ENCODE results near the gene RUNX3. TPM values are rescaled to one million over a fixed set of nuclear protein-coding genes. Genes with fewer than 3 reads are reported as not detected.

The RUNX3 gene
- polyA plus RNA-seq, 1 of the 3 experiments (the other 2 are of a cell fraction) = not detected

DNA sequence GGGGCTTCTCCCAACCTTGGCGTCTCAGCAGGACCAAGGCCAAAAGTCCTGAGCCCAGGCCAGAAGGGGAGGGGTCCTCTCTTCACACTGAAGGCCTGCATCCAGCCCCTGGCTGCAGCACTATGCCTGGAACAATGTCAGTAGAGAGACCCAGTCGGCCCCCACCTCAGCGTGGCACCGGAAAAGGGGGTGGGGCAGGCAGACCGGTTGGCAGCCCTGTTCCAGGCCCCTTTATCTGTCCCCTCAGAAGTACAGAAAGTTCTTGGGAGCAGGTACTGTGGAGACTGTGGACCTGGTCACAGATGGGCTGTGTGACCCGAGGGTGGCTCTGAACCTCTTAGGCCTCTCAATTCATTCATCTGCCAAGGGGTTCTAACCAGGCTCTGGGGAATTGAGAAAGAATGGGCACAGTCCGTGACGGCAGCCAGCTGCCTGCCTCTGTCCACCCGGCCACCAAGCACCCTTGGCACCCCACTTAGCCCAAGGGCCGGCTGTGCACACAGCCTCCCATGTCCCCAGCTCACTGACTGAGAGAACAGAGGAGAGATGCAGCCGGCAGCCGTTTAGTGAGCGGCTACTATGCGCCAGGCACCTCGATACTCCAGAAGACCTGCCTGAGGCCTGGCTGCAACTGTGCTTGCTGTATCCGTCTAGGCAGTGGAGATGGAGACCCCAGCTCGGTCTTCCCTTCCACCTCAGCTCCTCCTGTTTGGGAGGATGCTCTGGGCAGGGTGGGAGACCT is 23.9 kb downstream of the RUNX3 start:
- no peak for DNase-seq
- Histone ChIP-seq H3K27ac (ENCODE audit: low read depth in 2 of 2, low read length in 1 of 2) (no peak overlapping the region), H3K36me3 (replicated peaks in 1 of 2; ENCODE audit: control insufficient read depth in 1 of 2, insufficient read depth in 2 of 2, low read length in 1 of 2) (no peaks in the 10 kb centered on the region), H3K79me2 (ENCODE audit: insufficient read depth) (no peaks in the 10 kb centered on the region), H3K9me3 (no peaks in the 10 kb centered on the region), H3K4me3 (ENCODE audit: low read depth in 2 of 2, low read length in 1 of 2) (no peak overlapping the region), H3K27me3 (ENCODE audit: insufficient read depth) (no peaks in the 10 kb centered on the region; the same call in 1 of the 2 replicates), H2AFZ (ENCODE audit: low read depth) (no peak overlapping the region), H4K20me1 (ENCODE audit: insufficient read depth) (no peaks in the 10 kb centered on the region), H3F3A (replicated peaks; ENCODE audit: insufficient read depth) (no peaks in the 10 kb centered on the region), H3K9ac (no peak overlapping the region), H3K9me2 (no peaks in the 10 kb centered on the region), H3K4me1 (ENCODE audit: control insufficient read depth in 1 of 2, insufficient read depth in 2 of 2, low read depth in 1 of 2, low read length in 1 of 2) (no peaks in the 10 kb centered on the region), H3K4me2 (no peak overlapping the region)
- POLR2A ChIA-PET = no interaction called here
- CTCF ChIA-PET = interaction anchor here (1.1 to 1.4 kb wide), 2 partner anchors 8 to 58 kb away, joined by 3 to 5 read pairs; no protein-coding TSS in a partner anchor
- 70% methylated on average over 11 of the region's 17 CpGs for WGBS (ENCODE audit: low lambda C conversion rate)
- no peak for TF ChIP-seq JUND (IDR thresholded peaks at IDR 0.05)
- no peak for TF ChIP-seq RAD21 (IDR thresholded peaks at IDR 0.05; ENCODE audit: low read length)
- no peak for TF ChIP-seq FOXJ3 (CRISPR knock-in tag; IDR thresholded peaks at IDR 0.05)
- no peak for TF ChIP-seq EP300 (IDR thresholded peaks at IDR 0.05; ENCODE audit: borderline replicate concordance in 1 of 2, low read depth in 1 of 2, low read length in 1 of 2)
- TF ChIP-seq, protein P1, sequence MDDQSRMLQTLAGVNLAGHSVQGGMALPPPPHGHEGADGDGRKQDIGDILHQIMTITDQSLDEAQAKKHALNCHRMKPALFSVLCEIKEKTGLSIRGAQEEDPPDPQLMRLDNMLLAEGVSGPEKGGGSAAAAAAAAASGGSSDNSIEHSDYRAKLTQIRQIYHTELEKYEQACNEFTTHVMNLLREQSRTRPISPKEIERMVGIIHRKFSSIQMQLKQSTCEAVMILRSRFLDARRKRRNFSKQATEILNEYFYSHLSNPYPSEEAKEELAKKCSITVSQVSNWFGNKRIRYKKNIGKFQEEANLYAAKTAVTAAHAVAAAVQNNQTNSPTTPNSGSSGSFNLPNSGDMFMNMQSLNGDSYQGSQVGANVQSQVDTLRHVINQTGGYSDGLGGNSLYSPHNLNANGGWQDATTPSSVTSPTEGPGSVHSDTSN (IDR thresholded peaks at IDR 0.05) = no peak
- TF ChIP-seq RFX5 (IDR thresholded peaks at IDR 0.05; ENCODE audit: low read length) = no peak
- no peak for TF ChIP-seq SMC3 (IDR thresholded peaks at IDR 0.05; ENCODE audit: low read depth, low read length)
- no peak for TF ChIP-seq RXRA (IDR thresholded peaks at IDR 0.05; ENCODE audit: borderline replicate concordance, low read depth)
- TF ChIP-seq NRF1 (IDR thresholded peaks at IDR 0.05; ENCODE audit: low read depth, low read length) = no peak
- no peak for TF ChIP-seq RCOR1 (IDR thresholded peaks at IDR 0.05; ENCODE audit: low read length)

DNA sequence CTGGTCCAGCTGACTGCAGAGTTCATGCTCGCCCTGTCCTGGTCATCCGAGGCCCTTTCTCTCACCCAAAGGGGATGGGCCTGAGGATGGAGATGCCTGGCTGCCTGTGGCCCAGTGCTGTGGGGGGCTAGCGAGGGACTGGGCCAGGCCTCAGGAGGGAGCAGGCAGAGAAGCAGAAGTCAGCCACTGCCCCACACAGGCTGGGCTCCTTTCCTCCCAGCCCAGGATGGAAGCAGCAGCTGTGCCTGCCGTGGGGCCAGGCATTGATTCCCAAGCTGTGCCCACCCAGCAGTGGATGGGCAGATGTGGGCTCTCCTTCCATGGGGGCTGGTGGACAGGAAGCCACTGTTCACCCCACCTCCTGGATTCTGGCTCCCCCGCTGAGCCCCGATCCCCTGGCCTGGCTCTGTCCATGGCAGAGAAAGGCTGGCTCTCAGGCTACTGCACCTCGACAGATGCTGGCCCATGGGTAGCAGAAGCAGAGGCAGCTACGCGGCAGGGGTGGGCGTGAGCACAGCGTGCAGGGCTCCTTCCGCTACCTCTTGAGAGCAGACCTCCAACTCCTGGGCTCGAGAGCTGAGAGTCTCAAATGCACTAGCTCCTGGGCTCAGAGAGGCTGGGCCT is 24.6 kb downstream of the RUNX3 start:
- no peaks in the 10 kb centered on the region for H3K9me3 ChIP-seq
- no peaks in the 10 kb centered on the region for H3K9me2 ChIP-seq
- no peaks in the 10 kb centered on the region; the same call in 1 of the 2 replicates for H3K27me3 ChIP-seq (ENCODE audit: insufficient read depth)
- no peak overlapping the region for H3K4me2 ChIP-seq
- CTCF ChIA-PET = interaction anchor here (1.1 to 1.4 kb wide), 2 partner anchors 8 to 57 kb away, joined by 3 to 5 read pairs; no protein-coding TSS in a partner anchor
- H3K36me3 ChIP-seq (replicated peaks in 1 of 2; ENCODE audit: control insufficient read depth in 1 of 2, insufficient read depth in 2 of 2, low read length in 1 of 2) = no peaks in the 10 kb centered on the region
- no peak overlapping the region for H2AFZ ChIP-seq (ENCODE audit: low read depth)
- no peaks in the 10 kb centered on the region for H3K79me2 ChIP-seq (ENCODE audit: insufficient read depth)
- POLR2A ChIA-PET = no interaction called here
- no peak for DNase-seq
- H3K4me1 ChIP-seq (ENCODE audit: control insufficient read depth in 1 of 2, insufficient read depth in 2 of 2, low read depth in 1 of 2, low read length in 1 of 2) = no peaks in the 10 kb centered on the region
- H3F3A ChIP-seq (replicated peaks; ENCODE audit: insufficient read depth) = no peaks in the 10 kb centered on the region
- no peak overlapping the region for H3K9ac ChIP-seq
- 81% methylated on average over 3 of the region's 13 CpGs for WGBS (ENCODE audit: low lambda C conversion rate)
- H3K27ac ChIP-seq (ENCODE audit: low read depth in 2 of 2, low read length in 1 of 2) = no peak overlapping the region
- no peaks in the 10 kb centered on the region for H4K20me1 ChIP-seq (ENCODE audit: insufficient read depth)
- no peak overlapping the region for H3K4me3 ChIP-seq (ENCODE audit: low read depth in 2 of 2, low read length in 1 of 2)
- TF ChIP-seq, protein P2, sequence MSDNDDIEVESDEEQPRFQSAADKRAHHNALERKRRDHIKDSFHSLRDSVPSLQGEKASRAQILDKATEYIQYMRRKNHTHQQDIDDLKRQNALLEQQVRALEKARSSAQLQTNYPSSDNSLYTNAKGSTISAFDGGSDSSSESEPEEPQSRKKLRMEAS (IDR thresholded peaks at IDR 0.05; ENCODE audit: low read depth) = no peak
- no peak for TF ChIP-seq JUND (IDR thresholded peaks at IDR 0.05)
- no peak for TF ChIP-seq EP300 (IDR thresholded peaks at IDR 0.05; ENCODE audit: borderline replicate concordance in 1 of 2, low read depth in 1 of 2, low read length in 1 of 2)
- no peak for TF ChIP-seq ELF1 (IDR thresholded peaks at IDR 0.05)
- no peak for TF ChIP-seq RCOR1 (IDR thresholded peaks at IDR 0.05; ENCODE audit: low read length)
- TF ChIP-seq FOSL2 (IDR thresholded peaks at IDR 0.05; ENCODE audit: borderline replicate concordance, low read depth) = no peak
- TF ChIP-seq SMC3 (IDR thresholded peaks at IDR 0.05; ENCODE audit: low read depth, low read length) = no peak
- TF ChIP-seq RAD21 (IDR thresholded peaks at IDR 0.05; ENCODE audit: low read length) = no peak
- TF ChIP-seq FOXM1 (IDR thresholded peaks at IDR 0.05; ENCODE audit: low read depth) = no peak
- TF ChIP-seq MXI1 (IDR thresholded peaks at IDR 0.05; ENCODE audit: low read depth, low read length) = no peak
- TF ChIP-seq, protein P3, sequence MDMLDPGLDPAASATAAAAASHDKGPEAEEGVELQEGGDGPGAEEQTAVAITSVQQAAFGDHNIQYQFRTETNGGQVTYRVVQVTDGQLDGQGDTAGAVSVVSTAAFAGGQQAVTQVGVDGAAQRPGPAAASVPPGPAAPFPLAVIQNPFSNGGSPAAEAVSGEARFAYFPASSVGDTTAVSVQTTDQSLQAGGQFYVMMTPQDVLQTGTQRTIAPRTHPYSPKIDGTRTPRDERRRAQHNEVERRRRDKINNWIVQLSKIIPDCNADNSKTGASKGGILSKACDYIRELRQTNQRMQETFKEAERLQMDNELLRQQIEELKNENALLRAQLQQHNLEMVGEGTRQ (IDR thresholded peaks at IDR 0.05; ENCODE audit: borderline replicate concordance, low read depth, low read length) = no peak
- no peak for TF ChIP-seq TCF12 (IDR thresholded peaks at IDR 0.05)
- no peak for TF ChIP-seq CHD2 (IDR thresholded peaks at IDR 0.05; ENCODE audit: low read length, partially characterized antibody)
- TF ChIP-seq NFIC (IDR thresholded peaks at IDR 0.05; ENCODE audit: borderline replicate concordance) = no peak
- TF ChIP-seq, protein P4, sequence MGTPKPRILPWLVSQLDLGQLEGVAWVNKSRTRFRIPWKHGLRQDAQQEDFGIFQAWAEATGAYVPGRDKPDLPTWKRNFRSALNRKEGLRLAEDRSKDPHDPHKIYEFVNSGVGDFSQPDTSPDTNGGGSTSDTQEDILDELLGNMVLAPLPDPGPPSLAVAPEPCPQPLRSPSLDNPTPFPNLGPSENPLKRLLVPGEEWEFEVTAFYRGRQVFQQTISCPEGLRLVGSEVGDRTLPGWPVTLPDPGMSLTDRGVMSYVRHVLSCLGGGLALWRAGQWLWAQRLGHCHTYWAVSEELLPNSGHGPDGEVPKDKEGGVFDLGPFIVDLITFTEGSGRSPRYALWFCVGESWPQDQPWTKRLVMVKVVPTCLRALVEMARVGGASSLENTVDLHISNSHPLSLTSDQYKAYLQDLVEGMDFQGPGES (IDR thresholded peaks at IDR 0.05; ENCODE audit: low read depth, low read length) = no peak
- TF ChIP-seq EZH2phosphoT487 (IDR thresholded peaks at IDR 0.05; ENCODE audit: borderline replicate concordance, low read depth) = no peak
- no peak for TF ChIP-seq YY1 (IDR thresholded peaks at IDR 0.05; ENCODE audit: low read depth)
- no peak for TF ChIP-seq GABPA (IDR thresholded peaks at IDR 0.05; ENCODE audit: low read depth)
